GM21825 (cell line): ENCODE data around the gene PCED1B.
"Not testable (repeated sequence)": the region's sequence is repeated elsewhere in the genome, so short reads cannot be mapped to it uniquely, and the experiment has no call there.

ENCODE experiments used
- ATAC-seq: cut with Tn5 transposase; IDR thresholded peaks from one replicate; pipeline ENCODE4 v1.9.1; 2021; ENCODE audit warnings: mild to moderate bottlenecking, moderate library complexity; ENCODE audit not compliant: unreplicated experiment

The PCED1B gene

GRCh38 chr12:47160316-47161244, 81.2 kb downstream of the PCED1B start:
- ATAC-seq = no peak

GRCh38 chr12:47164116-47164515, 84.7 kb downstream of the PCED1B start:
- ATAC-seq = no peak

- ATAC-seq = no peak
Measured at GRCh38 chr12:47164724-47165439, 85.5 kb downstream of the PCED1B start.

- ATAC-seq = no peak
Measured at GRCh38 chr12:47165934-47166333, 86.5 kb downstream of the PCED1B start.

- no peak for ATAC-seq
Measured at GRCh38 chr12:47166365-47166764, 86.9 kb downstream of the PCED1B start.

- ATAC-seq = not testable (repeated sequence)
Measured at GRCh38 chr12:47170281-47170680, 90.9 kb downstream of the PCED1B start.

- ATAC-seq = no peak
Measured at GRCh38 chr12:47178014-47178413, 98.6 kb downstream of the PCED1B start.

GRCh38 chr12:47182164-47182938, 102.9 kb downstream of the PCED1B start:
- not testable (repeated sequence) for ATAC-seq

- ATAC-seq = no peak
Measured at GRCh38 chr12:47184229-47184628, 104.8 kb downstream of the PCED1B start.

GRCh38 chr12:47184813-47185212, 105.4 kb downstream of the PCED1B start:
- ATAC-seq = no peak

GRCh38 chr12:47186246-47186645, 106.8 kb downstream of the PCED1B start:
- ATAC-seq = no peak

GRCh38 chr12:47188576-47189441, 109.4 kb downstream of the PCED1B start:
- ATAC-seq = no peak

GRCh38 chr12:47189728-47190127, 110.3 kb downstream of the PCED1B start:
- no peak for ATAC-seq

GRCh38 chr12:47190271-47190750, 110.9 kb downstream of the PCED1B start:
- peak; percentile 66 for ATAC-seq

GRCh38 chr12:47190905-47191304, 111.5 kb downstream of the PCED1B start:
- ATAC-seq = peak; percentile 19

- no peak for ATAC-seq
Measured at GRCh38 chr12:47192051-47192450, 112.6 kb downstream of the PCED1B start.

- ATAC-seq = no peak
Measured at GRCh38 chr12:47193066-47193465, 113.6 kb downstream of the PCED1B start.

- ATAC-seq = no peak
Measured at GRCh38 chr12:47194501-47194900, 115.1 kb downstream of the PCED1B start.

- no peak for ATAC-seq
Measured at GRCh38 chr12:47200446-47200845, 121.0 kb downstream of the PCED1B start.

- not testable (repeated sequence) for ATAC-seq
Measured at GRCh38 chr12:47201190-47201589, 121.8 kb downstream of the PCED1B start.
